Activated T-helper 1 cell treated with Interleukin-2 at 50 U/mL for 16 hours (primary cell): Measurements from ENCODE around the gene RGN.
"Not testable (repeated sequence)": the region's sequence is repeated elsewhere in the genome, so short reads cannot be mapped to it uniquely, and the experiment has no call there.

Experiments used
- DNase-seq: peaks from one replicate; pipeline ENCODE4 v3.0.0-alpha.2; 2020; ENCODE audit warnings: low read depth

RGN gene

DNA sequence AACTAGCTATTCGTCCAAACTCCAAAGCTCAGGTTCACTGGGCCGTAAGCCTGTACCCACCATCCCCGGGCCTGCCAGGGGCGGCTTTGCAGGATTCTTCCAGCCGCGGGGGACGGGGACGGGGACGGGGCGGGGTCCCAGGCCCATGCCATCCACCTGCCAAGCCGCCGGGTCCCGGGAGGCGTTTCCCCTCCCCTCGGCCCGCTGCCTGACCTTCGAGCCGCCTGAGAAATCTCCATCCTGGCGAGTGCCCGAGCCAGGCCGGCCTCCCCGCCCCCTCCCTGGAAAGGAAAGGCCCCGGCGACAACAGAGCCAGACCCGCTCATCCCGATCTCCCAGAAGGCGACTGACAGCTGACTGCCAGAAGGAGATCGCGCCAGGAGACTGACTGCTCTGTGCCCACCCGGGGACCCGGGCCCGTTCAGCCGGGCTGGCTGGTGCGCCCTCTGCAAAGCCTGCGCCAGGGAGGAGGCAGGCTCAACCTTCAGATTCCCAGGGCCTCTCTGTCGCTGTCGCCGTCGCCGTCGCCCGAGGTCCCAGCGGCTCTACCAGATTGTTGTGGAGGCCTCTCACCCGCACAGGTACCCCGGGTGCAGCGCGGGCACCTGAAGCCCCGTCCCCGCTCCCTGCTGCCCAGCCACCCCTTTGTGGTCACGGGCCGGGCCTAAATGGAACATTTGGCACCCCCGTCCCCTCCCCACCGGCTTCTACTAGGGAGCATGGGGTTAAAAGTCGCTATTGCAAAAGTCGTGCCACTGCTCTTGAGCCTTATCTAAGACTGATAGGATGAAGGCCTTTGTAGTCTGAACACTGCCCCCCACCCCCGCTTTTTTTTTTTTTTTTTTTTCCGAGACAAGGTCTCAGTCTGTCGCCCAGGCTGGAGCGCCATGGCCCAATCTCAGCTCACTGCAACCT, at the start of gene RGN:
TSS of gene RGN (plus strand) at position 315 of the 915 bp plus-strand sequence. CDS start 2,702 bp downstream, outside the sequence.
- DNase-seq, result no peak

DNA sequence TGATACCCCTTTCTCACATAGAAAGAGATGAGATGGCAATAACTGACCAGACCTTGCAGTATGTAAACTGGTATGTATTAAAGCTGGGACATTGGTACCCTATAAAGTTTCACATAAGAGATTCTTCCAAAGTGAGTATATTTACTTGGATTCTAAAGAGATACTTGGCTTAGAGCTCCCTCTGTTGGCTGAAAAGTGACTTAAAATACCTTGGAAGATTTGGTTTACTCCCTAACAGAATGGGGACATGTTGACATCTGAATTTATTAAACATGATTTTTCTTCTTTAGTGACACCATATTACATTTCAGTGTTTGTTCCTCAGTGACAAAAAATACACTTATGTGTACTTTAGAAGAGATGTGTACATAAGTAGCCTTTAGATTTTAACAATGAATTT, 47.9 kb upstream of the RGN start:
- no peak for DNase-seq

DNA sequence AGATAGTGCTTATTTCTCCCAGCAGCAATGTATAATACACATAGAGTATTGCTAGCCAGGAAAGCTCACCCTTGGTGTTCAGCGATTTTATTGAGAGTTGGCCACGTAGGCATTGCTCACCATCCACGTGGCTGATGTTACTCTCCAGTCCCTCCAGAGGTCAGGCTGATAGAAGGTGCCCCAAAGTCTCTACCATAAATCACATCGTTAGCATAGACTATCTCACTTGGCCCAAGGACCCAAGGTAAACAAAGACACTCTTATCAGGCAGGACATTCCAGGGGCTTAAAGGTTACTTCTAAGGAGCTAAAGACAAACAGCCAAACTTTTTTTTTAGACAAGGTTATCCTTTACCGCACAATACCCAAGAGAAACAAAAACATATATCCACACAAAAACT, 30.3 kb upstream of the RGN start:
- DNase-seq, result no peak

- no peak for DNase-seq
Measured at GRCh38 chrX:47059142-47059874, 18.9 kb upstream of the RGN start.

- no peak for DNase-seq
Measured at GRCh38 chrX:47060708-47061107, 17.5 kb upstream of the RGN start.

- no peak for DNase-seq
Measured at GRCh38 chrX:47061238-47061919, 16.9 kb upstream of the RGN start.

DNA sequence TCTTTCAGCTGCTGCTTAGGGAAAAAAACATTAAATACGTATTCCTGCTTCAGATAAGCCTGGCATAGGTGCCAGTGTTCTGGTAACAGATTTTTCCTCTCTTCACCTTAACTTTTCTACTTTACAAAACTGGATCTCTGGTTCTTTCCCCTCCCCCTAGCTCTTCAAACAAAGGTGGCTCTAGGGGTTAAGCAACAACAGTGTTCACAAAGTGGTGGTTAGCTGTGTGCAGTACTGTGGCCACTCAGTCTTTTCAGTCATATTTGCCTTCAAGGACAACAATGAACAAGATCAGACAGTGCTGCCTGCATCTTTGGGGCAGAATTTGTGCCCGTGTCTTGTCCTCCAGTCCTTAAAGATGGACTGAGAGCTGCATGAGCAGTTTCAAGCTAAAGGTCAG, 15.1 kb upstream of the RGN start:
- no peak for DNase-seq

DNA sequence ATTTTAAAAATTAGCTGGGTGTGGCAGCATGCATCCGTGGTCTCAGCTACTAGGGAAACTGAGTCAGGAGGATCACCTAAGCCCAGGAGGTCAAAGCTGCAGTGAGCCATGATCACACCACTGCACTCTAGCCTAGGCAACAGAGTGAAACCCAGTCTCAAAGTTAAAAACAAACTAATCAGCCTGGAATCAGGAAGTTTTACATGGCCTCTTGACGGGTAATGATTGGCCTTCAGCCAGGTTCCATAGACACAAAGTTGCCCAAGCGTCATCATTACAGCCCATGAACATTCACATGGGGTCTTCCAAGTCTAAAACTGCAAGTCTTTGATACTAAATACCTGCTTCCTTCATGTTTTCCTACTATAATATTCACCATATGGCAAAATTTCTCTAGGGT, 10.0 kb upstream of the RGN start:
- DNase-seq, result no peak

GRCh38 chrX:47068720-47069119, 9.5 kb upstream of the RGN start:
- no peak for DNase-seq

- DNase-seq, result no peak
Measured at GRCh38 chrX:47080215-47080914, 2.1 kb downstream of the RGN start.

DNA sequence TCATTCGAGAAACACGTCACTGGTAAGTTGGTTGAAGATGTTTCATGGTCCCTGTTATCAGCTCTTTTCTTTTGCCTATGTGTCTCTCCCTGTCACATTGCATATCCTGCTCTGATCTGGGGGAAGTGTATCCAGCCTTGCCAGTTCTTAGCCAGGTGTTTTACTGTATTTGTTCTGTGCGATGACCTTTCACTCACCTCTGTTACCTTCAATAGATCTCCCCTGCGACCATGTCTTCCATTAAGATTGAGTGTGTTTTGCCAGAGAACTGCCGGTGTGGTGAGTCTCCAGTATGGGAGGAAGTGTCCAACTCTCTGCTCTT, 2.6 kb downstream of the RGN start:
- no peak for DNase-seq

GRCh38 chrX:47091149-47091775, 13.0 kb downstream of the RGN start:
- no peak for DNase-seq

GRCh38 chrX:47093248-47093647, 15.0 kb downstream of the RGN start:
- DNase-seq, result no peak

DNA sequence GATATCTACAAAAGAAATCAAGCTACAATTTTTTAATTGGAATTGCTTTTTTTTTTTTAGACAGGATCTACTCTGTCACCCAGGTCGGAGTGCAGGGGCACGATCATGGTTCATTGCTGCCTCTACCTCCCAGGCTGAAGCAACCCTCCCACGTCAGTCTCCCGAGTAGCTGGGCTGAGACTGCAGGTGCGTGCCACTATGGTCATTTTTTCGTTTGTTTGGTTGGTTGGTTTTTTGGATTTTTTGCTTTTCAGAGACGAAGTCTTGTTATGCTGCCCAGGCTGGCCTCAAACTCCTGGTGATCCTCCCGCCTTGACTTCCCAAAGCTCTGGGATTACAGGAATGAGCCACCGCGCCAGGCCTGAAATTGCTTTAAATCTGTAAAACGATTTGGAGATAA, 15.6 kb downstream of the RGN start:
- no peak for DNase-seq

DNA sequence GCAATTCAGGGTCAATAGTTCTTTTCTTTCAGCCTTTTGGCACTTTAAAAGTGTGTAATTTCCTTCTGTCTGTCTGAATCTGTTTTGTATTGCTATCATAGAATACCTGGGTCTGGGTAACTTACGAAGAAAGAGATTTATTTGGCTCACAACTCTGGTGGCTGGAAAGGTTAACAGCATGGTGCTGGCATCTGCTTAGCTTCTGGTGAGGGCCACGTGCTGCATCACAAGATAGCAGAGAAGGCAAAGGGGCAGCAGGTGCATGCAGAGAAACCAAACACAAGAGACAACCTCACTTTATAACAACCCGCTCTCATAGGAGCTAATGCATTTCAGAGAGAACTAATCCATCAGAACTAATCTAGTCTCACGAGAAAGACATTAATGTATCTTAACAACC, 18.8 kb downstream of the RGN start:
- DNase-seq, result no peak

DNA sequence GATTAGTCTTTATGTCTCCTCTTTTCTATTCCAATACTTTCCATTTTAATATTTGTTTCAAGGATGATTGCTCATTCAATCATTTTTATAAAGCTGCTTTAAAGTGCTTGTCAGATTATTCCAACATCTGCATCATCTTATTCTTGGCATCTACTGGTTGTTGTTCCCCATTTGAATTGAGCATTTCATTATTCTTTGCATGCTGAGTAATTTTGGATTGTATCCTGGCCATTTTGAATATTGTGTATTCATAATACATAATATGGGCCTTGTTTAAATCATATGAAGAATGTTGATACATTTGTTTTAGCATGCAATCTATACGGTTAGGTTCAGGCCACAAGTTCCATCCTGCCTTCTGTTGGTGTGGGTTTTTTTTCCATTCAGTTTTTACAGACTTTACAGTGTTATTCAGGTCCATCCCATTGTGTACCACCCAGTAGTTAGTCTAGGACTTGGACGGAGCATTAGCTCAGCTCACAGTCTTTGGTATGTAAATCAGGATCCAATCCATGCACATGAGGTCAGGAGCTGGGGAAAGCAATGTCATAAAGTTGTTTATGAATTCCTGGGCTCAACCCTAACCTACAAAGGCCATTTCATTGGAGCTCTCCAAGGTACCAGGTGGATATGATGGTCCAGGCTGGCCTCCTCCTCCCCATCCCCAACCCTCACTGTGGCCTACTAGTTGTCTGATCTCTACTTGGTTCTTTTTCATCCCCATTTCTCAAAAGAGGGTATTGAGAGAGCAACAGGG, 20.3 kb downstream of the RGN start:
- DNase-seq, result no peak

DNA sequence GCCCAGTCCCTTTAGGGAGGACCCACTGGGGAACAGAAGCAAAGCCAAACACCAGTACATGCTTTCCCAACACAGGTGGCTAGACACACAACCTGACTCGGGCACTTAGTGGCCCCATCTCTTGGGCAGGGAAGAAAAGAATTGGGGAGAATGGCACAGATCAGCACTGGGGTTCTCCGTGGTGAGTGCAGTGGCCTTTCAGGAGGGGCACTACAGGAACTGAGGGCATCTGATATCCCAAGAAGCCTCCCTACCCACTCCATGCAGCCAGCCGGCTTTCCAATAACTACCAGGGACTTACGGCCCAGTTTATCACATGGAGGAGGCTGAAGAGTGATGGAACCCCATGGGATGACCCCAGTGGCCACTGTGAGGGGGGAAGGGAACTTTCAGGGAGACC, 23.0 kb downstream of the RGN start:
- no peak for DNase-seq

- DNase-seq, result not testable (repeated sequence)
Measured at GRCh38 chrX:47110936-47111615, 32.8 kb downstream of the RGN start.

DNA sequence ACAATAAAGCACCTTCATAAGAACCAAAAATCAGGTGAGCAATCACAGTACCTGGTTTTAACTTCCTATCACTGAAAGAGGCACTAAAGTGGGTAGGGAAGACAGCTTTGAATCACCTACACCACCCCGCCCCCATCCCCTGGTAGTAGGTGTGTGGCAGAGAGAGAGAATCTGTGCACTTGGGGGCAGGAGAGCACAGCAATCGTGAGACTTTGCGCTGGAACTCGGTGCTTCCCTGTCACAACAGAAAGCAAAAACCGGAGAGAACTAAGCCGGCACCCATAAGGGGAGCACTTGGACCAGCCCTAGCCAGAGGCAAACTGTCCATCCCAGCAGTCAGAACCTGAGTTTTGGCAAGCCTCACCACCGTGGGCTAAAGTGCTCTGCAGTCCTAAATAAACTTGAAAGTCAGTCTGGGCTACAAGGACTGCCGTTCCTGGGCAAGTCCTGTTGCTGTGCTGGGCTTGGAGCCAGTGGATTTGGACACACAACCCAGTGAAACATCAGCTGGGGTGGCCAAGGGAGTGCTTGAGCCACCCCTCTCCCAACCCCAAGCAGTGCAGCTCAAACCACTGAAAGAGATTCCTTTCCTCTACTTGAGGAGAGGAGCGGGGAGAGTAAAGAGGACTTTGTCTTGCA, 34.2 kb downstream of the RGN start:
- DNase-seq, result no peak

DNA sequence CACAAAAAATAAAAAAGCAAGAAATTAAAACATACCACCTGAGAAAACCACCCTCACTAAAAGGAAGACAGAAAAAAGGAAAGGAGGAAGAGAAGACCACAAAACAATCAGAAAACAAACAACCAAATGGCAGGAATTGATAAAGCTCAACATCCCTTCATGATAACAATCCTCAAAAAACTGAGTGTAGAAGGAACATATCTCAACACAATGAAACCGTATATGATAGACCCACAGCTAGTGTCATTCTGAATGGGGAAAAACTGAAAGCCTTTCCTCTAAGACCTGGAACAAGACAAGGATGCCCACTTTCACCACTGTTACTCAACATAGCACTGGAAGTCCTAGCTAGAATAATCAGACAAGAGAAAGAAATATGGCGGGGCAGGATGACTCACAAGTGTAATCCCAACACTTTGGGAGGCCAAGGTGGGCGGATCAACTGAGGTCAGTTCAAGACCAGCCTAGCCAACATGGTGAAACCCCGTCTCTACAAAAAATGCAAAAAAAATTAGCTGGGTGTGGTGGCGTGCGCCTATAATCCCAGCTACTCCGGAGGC, 38.4 kb downstream of the RGN start:
- not testable (repeated sequence) for DNase-seq
